ENCODE measurements around the gene KIF23.

- no peak for TF ChIP-seq POLR2A (IDR thresholded peaks at IDR 0.05; ENCODE audit: low read length)
- TF ChIP-seq GATA1 (IDR thresholded peaks at IDR 0.05; ENCODE audit: low read depth, low read length): no peak
Measured at GRCh38 chr15:69497076-69497475, 82.9 kb downstream of the KIF23 start.
